Measurements from ENCODE around the gene KCNJ16. TPM values are rescaled to one million over a fixed set of nuclear protein-coding genes. Genes with fewer than 3 reads are reported as not detected.

Gene KCNJ16
- total RNA-seq, 1 experiment from 2014 or later = not detected

DNA sequence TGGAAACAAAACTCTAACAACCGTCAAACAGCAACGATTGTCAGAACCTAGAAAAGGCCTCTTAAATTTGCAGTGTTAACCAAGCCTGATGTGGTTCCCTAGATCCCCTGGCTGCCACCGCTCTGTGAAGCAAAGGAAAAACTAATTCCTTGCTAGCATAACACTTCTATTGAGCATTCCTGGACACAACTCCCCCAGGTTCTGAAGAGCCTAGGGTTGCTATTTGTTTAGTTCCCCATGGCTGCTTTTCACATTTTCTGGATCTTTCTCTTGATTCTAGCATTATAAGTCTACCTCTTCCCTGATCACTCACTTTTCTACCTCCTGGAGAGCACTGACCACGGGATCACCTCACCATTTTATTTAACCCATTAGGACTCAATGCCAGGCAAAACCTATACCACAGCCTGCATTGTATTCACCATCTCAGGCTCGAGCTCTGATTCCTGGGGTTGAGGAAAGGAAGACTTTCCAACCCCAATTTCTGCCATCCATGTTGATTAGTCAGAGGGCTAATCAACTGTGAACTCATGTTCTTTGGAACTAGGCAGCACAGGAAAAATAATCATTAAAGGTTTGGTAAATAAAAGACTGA, 692 bp upstream of the KCNJ16 start:
- no peak overlapping the region for H3K4me3 ChIP-seq (ENCODE audit: low read depth in 2 of 2, low read length in 2 of 2)
- no peak for DNase-seq (ENCODE audit: low read depth, low spot score)
- BruUV-seq (replicated peaks) = no TSS peak
- H3K27me3 ChIP-seq (ENCODE audit: control insufficient read depth, insufficient read depth, low read length) = 0 out of 2 replicates have a peak, but pooled peaks cover 3% of the 10 kb centered on the region
- ChIA-PET POLR2A (interaction anchor here (0.6 kb wide), 1 partner anchor 11 kb away, joined by 11 read pairs; no protein-coding TSS in a partner anchor), CTCF (no interaction called here)
- H3K27ac ChIP-seq (ENCODE audit: low read length) = no peak overlapping the region
- no peak for ATAC-seq
- in situ Hi-C loops (cut with HindIII; ENCODE audit: low pct_unique_long_range_greater_than_20kb, low sequenced_read_pairs) (no loop called here), intact Hi-C loops (cut with micrococcal nuclease; ENCODE audit: unreplicated experiment) (no loop called here)
- TF ChIP-seq POLR2AphosphoS5 (IDR thresholded peaks at IDR 0.05; ENCODE audit: low read depth, low read length) (no peak), SIN3A (IDR thresholded peaks at IDR 0.05; ENCODE audit: borderline replicate concordance, insufficient read depth, low read depth, low read length) (no peak), REST (IDR thresholded peaks at IDR 0.05; ENCODE audit: insufficient read depth in 1 of 2, low read depth in 2 of 2, low read length in 1 of 2) (no peak), TCF7L2 (IDR thresholded peaks at IDR 0.05; ENCODE audit: low read depth, low read length) (no peak), CTCF (IDR thresholded peaks at IDR 0.05) (no peak)
- no peaks in the 10 kb centered on the region for H3K9me3 ChIP-seq (ENCODE audit: control insufficient read depth, insufficient read depth, low read depth, low read length)
- no peaks in the 10 kb centered on the region for H3K4me1 ChIP-seq (ENCODE audit: control insufficient read depth, insufficient read depth, low read length)
- no peaks in the 10 kb centered on the region for H3K36me3 ChIP-seq (ENCODE audit: control insufficient read depth, insufficient read depth, low read length)

DNA sequence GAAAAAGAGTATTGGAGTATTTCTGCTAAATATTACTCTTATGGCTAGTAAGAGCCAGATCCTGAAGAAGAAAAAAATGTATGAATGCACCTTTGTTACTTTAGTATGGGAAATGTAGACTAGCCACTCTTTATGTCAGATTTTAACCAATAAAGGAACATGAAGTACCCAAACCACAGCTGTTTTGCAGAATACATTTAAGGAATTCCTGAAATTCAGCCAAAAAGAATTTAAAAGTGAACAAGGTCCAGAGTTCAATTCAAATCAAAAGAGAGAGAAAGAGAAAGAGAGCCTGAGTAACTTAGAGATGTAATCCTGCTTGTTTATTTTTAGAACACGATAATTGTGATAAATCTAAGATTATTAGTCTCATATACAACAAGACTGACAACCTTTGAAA, 1.2 kb downstream of the KCNJ16 start:
- intact Hi-C loops (cut with micrococcal nuclease; ENCODE audit: unreplicated experiment) (no loop called here), in situ Hi-C loops (cut with HindIII; ENCODE audit: low pct_unique_long_range_greater_than_20kb, low sequenced_read_pairs) (no loop called here)
- no TSS peak for BruUV-seq (replicated peaks)
- no peak for TF ChIP-seq SIN3A (IDR thresholded peaks at IDR 0.05; ENCODE audit: borderline replicate concordance, insufficient read depth, low read depth, low read length)
- no peak for TF ChIP-seq REST (IDR thresholded peaks at IDR 0.05; ENCODE audit: insufficient read depth in 1 of 2, low read depth in 2 of 2, low read length in 1 of 2)
- TF ChIP-seq TCF7L2 (IDR thresholded peaks at IDR 0.05; ENCODE audit: low read depth, low read length) = no peak
- TF ChIP-seq CTCF (IDR thresholded peaks at IDR 0.05) = no peak
- no peak for TF ChIP-seq POLR2AphosphoS5 (IDR thresholded peaks at IDR 0.05; ENCODE audit: low read depth, low read length)
- no peak overlapping the region for H3K27ac ChIP-seq (ENCODE audit: low read length)
- CTCF ChIA-PET = no interaction called here
- no peaks in the 10 kb centered on the region for H3K9me3 ChIP-seq (ENCODE audit: control insufficient read depth, insufficient read depth, low read depth, low read length)
- H3K4me1 ChIP-seq (ENCODE audit: control insufficient read depth, insufficient read depth, low read length) = no peaks in the 10 kb centered on the region
- POLR2A ChIA-PET = no interaction called here
- no peaks in the 10 kb centered on the region for H3K36me3 ChIP-seq (ENCODE audit: control insufficient read depth, insufficient read depth, low read length)
- DNase-seq (ENCODE audit: low read depth, low spot score) (no peak), ATAC-seq (no peak)
- H3K27me3 ChIP-seq (ENCODE audit: control insufficient read depth, insufficient read depth, low read length) = 0 out of 2 replicates have a peak, but pooled peaks cover 2% of the 10 kb centered on the region
- no peak overlapping the region for H3K4me3 ChIP-seq (ENCODE audit: low read depth in 2 of 2, low read length in 2 of 2)
